Breast epithelium (tissue), 3 donors: ENCODE measurements around the gene ARCN1.

Experiments used
- POLR2A ChIP-seq: fragments of 450-650 bp; IDR thresholded peaks from one replicate; pipeline ENCODE4 v1.6.1; 2016; ENCODE audit warnings: antibody characterized with exemption, mild to moderate bottlenecking, moderate library complexity
- POLR2AphosphoS5 ChIP-seq, 3 donors: sonication (generic); formaldehyde crosslinking; IDR thresholded peaks; one replicate each; pipeline ENCODE4 v1.6.1; 2017; ENCODE audit warnings: antibody characterized with exemption in 3 of 3
- TF ChIP-seq, protein P1 (sequence below), 3 donors: fragments of 450-650 bp; IDR thresholded peaks; one replicate each; pipeline ENCODE4 v1.5.1; 2016 to 2017; ENCODE audit warnings: antibody characterized with exemption in 3 of 3, mild to moderate bottlenecking in 3 of 3, moderate library complexity in 3 of 3

DNA sequence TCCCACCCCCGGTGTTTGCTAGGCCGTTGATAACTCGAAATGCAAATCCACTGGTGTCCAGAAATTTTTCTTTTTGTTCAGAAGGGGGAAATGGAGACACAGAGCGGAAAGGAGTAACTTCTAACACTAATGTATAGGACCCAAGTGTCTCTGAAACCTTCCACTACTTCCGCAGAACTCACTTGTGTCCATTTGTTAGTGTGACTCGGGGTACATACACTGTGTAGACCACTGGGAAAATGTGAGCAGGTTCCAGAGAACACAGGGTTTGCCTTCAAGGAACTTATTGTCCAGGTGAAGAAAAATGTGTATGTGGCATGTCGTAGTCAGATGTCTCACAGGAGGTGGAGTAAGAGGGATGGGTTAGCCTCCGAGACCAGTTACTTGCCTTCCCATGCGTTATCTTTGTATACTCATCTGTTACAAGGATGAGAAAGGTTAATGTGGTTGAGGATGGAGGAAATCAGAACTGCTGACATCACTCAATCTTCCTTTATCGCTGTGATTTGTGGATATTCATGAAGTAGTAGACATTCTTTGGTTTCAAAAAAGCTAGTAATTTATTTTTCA is 857 bp downstream of the ARCN1 start:
- TF ChIP-seq POLR2A (no peak), POLR2AphosphoS5 (IDR thresholded peaks at IDR 0.05) (no peak)
- TF ChIP-seq, protein P1, sequence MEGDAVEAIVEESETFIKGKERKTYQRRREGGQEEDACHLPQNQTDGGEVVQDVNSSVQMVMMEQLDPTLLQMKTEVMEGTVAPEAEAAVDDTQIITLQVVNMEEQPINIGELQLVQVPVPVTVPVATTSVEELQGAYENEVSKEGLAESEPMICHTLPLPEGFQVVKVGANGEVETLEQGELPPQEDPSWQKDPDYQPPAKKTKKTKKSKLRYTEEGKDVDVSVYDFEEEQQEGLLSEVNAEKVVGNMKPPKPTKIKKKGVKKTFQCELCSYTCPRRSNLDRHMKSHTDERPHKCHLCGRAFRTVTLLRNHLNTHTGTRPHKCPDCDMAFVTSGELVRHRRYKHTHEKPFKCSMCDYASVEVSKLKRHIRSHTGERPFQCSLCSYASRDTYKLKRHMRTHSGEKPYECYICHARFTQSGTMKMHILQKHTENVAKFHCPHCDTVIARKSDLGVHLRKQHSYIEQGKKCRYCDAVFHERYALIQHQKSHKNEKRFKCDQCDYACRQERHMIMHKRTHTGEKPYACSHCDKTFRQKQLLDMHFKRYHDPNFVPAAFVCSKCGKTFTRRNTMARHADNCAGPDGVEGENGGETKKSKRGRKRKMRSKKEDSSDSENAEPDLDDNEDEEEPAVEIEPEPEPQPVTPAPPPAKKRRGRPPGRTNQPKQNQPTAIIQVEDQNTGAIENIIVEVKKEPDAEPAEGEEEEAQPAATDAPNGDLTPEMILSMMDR (IDR thresholded peaks at IDR 0.05): peak in 1 of 3 donors; percentile 5
